Ectodermal cell (in vitro differentiated cells): Measurements from ENCODE around the gene CCNL2.
"Not testable (repeated sequence)": the region's sequence is repeated elsewhere in the genome, so short reads cannot be mapped to it uniquely, and the experiment has no call there.

Source experiments
- H3K27ac ChIP-seq: 2 replicates; pipeline ENCODE4 v1.7.0; 2013; ENCODE audit warnings: mild to moderate bottlenecking, low read depth, low read length; ENCODE audit not compliant: insufficient read depth, poor library complexity, severe bottlenecking
- H3K27me3 ChIP-seq: 2 replicates; pipeline ENCODE4 v1.7.0; 2013; ENCODE audit warnings: mild to moderate bottlenecking, low read length; ENCODE audit not compliant: insufficient read depth, control insufficient read depth, poor library complexity, severe bottlenecking
- H3K36me3 ChIP-seq: one replicate; pipeline ENCODE4 v1.7.0; 2013; ENCODE audit warnings: low read length; ENCODE audit not compliant: control insufficient read depth, insufficient read depth
- H3K4me1 ChIP-seq: one replicate; pipeline ENCODE4 v1.7.0; 2013; ENCODE audit warnings: low read length; ENCODE audit not compliant: control insufficient read depth, insufficient read depth
- H3K4me3 ChIP-seq: 2 replicates; pipeline ENCODE4 v1.7.0; 2013; ENCODE audit warnings: low read depth, low read length, control low read depth; ENCODE audit not compliant: insufficient read depth
- H3K9me3 ChIP-seq: 2 replicates; pipeline ENCODE4 v1.7.0; 2013; ENCODE audit warnings: mild to moderate bottlenecking, low read length, moderate library complexity; ENCODE audit not compliant: control insufficient read depth
- WGBS, 2 experiments: methylation state at CpG; one replicate each; pipeline ENCODE4 v1.1.7; 2013; ENCODE audit warnings: missing lambda C conversion rate in 2 of 2; 5-methylcytosine and 5-hydroxymethylcytosine counted together

Gene CCNL2

DNA sequence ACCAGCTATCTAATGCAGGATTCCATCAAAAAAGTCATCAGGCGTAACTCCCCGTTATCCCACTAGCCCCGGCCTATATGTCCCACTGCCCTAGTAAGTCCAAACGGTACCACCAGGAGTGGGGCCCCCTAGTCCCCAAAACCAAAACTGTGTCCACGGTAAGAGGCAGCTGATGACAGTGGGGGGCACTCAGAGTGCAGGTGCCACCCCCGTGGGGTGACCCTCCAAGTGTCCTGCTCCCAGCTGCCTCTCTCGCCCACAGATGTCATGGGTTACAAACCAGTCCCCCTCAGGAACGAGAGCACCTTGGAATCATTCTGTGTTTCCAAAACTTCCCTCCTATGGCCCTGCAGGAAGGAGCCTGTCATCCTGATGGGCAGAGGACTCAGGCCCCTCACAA is 13.2 kb downstream of the CCNL2 start:
- 93 to 98% methylated on average over 8 of the region's 8 CpGs for WGBS, 2 experiments
- Histone ChIP-seq H3K4me3 (no peak overlapping the region), H3K36me3 (peaks cover 47% of the 10 kb centered on the region), H3K27me3 (no peaks in the 10 kb centered on the region), H3K27ac (no peak overlapping the region), H3K9me3 (no peaks in the 10 kb centered on the region), H3K4me1 (no peaks in the 10 kb centered on the region)

DNA sequence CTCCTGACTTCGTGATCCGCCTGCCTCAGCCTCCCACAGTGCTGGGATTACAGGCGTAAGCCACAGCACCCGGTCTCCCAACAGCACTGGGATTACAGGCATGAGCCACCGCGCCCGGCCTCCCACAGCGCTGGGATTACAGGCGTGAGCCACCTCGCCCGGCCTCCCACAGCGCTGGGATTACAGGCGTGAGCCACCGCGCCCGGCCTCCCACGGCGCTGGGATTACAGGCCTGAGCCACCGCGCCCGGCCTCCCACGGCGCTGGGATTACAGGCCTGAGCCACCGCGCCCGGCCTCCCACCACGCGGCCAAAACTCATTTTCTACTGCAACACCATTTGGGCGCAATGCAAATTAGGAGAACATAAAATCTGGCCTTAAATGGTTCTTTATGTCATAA is 13.8 kb downstream of the CCNL2 start:
- not testable (repeated sequence) for H3K4me1 ChIP-seq, H3K27me3 ChIP-seq, H3K4me3 ChIP-seq, H3K27ac ChIP-seq, H3K9me3 ChIP-seq
- peaks cover 41% of the 10 kb centered on the region for H3K36me3 ChIP-seq
- WGBS, 2 experiments: 90 to 91% methylated on average over 29 of the region's 29 CpGs

DNA sequence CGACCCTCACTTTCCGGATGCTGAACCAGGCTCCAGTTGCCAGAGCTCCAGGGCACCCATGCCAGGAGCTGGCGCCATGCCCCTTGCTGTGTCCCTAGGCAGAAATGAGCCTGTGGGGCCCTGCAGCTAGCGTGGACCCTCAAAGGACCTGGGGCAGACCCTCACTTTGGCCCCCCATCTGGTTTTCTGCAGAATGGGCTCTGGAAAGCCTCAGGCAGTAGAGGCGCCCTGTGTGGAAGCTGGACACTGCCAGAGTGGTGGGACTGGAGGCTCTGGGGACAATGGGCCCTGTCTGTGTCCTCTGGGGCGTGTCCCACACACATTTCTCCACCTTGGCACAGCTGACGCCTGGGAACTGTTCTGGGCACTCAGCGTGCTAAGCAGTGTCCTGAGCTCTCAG is 17.8 kb downstream of the CCNL2 start:
- 83 to 84% methylated on average over 8 of the region's 8 CpGs for WGBS, 2 experiments

DNA sequence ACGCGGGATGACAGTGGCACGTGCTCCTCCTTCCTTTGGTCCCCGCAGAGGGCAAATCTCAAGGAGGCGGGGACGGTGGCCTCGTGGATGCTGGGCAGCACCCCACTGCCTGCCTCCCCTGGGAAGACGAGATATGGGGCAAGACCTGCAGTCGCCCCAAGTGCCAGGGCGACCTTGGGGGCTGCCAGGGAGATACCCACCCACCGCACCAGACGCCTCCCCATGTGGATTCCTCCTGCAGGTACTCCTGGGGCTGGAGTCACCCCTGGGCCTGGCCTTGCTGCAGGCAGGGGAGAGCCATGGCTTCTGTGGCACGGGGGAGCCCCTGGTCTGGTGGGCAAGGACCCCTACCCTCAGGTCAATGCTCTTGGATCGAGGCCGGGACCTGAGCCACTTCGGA is 18.3 kb downstream of the CCNL2 start:
- no peak overlapping the region for H3K4me3 ChIP-seq
- H3K27ac ChIP-seq: no peak overlapping the region
- H3K36me3 ChIP-seq: peaks cover 4% of the 10 kb centered on the region
- H3K27me3 ChIP-seq: no peaks in the 10 kb centered on the region
- no peaks in the 10 kb centered on the region for H3K4me1 ChIP-seq
- WGBS, 2 experiments: 94 to 95% methylated on average over 16 of the region's 16 CpGs
- no peaks in the 10 kb centered on the region for H3K9me3 ChIP-seq

More for the DNA sequence above, 17.8 kb downstream of the CCNL2 start:
- Histone ChIP-seq H3K27ac (no peak overlapping the region), H3K4me1 (no peaks in the 10 kb centered on the region), H3K4me3 (no peak overlapping the region), H3K36me3 (peaks cover 9% of the 10 kb centered on the region), H3K27me3 (no peaks in the 10 kb centered on the region), H3K9me3 (no peaks in the 10 kb centered on the region)

DNA sequence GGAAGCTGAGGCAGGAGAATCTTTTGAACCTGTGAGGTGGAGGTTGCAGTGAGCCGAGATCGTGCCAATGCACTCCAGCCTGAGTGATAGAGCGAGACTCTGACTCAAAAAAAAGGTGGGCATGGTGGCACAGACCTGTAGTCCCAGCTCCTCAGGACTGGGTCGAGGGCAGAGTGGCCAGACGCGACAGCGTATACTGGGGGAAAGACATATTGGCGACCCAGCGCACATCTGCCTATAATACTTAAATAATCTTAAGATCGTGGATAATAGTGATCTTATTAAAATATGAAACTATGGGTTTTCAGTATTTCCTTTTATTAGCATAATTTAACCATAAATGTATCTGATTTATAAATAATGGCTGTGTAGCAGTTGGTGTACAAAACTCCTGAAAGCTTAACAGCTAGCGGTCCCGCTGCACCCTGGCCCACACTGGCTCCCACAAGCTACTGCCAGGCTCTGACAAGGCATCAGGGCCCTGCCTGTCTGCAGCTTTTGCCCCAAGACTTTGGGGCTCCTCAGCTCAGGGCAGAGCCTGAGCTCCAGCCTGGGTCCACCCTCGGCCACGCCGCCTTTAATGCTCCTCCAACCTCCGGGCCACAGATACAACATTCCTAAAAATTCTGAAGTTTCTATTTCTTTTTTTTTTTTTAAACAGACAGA is 21.5 kb downstream of the CCNL2 start:
- Histone ChIP-seq H3K9me3 (no peaks in the 10 kb centered on the region), H3K27me3 (no peaks in the 10 kb centered on the region), H3K4me1 (peaks cover 5% of the 10 kb centered on the region), H3K36me3 (peaks cover 4% of the 10 kb centered on the region), H3K4me3 (no peak overlapping the region), H3K27ac (no peak overlapping the region)
- WGBS, 2 experiments: 94 to 96% methylated on average over 14 to 15 of the region's 16 CpGs

DNA sequence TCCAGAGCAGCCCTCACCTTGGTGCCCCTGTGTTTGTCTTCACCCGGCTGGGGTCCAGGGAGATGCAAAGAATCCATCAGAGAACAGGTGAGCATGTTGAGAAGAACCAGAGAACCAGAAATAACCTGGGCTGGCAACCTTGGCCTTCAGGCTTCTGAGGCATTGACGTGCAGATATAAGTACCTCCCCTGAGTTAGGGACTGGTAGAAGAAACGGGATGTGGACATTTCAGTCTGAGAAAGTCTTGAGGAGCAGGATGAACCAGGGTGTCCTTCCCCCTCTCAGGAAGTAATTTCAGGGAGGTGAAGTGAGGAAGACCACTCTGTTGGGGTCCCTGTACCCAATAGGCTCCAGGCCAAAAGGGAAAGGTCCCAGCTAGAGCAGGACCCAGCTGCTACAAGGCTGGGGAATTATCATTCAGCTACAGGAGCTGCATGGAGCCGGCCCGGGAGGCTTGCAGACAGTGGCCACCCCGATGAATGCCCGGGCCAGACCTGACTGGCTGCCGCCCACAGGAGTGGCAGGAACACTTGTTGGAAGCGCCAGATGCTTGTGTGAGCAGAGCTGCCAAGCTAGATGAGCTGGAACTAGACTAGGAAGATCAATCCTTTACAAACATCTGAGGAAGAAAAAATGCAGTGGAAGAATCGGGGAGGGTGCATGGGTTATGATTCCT is 22.4 kb downstream of the CCNL2 start:
- 94 to 95% methylated on average over 10 of the region's 10 CpGs for WGBS, 2 experiments

DNA sequence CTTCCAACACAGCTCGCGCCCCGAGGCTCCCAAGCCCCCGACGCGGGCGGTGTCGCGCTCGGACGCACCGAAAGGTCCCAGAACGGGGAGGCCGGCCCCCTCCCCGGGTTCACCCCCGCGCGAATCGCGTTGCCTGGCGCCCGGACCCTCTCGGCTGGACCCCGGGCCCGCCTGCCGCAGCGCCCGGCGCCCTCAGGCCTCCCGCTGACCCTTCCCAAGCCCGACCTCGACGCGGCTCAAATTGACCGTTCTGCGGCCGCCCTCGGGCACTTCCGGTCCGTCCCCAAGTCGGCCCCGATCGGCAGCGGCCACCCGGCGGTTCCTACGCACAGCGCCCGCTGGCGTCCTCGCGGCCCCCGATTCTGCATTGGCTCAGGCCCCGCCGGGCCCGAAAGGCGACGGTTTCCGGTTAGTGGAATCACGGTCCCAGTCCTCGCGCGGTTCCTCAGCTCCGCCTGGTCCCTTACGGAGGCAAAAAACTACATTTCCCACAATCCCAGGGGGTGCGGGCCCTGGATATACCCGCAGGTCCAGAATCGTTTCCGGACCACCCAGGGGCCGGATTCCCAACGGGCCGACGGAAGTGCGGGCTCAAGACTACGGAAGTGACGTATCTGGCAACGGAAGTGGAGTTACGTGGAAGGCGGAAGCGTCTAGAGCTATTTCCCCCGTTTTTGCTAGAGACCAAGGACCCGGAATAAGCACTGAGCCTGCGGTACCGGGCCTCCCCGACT is 24.0 kb downstream of the CCNL2 start, which contains the start of gene AURKAIP1:
Gene AURKAIP1 (minus strand): TSS at position 279 of the 734 bp plus-strand sequence. CDS start 451 bp downstream, outside the sequence.
- WGBS, 2 experiments: 0% methylated on average over 85 of the region's 85 CpGs
- peaks cover 4% of the 10 kb centered on the region for H3K36me3 ChIP-seq
- H3K4me3 ChIP-seq: peak within 1 kb of the TSS; percentile 98
- no peaks in the 10 kb centered on the region for H3K9me3 ChIP-seq
- H3K27me3 ChIP-seq: no peaks in the 10 kb centered on the region
- peak within 1 kb of the TSS; percentile 80 for H3K27ac ChIP-seq
- H3K4me1 ChIP-seq: peaks cover 5% of the 10 kb centered on the region

More for the DNA sequence above, 22.4 kb downstream of the CCNL2 start:
- H3K36me3 ChIP-seq: peaks cover 4% of the 10 kb centered on the region
- peaks cover 5% of the 10 kb centered on the region for H3K4me1 ChIP-seq
- H3K9me3 ChIP-seq: no peaks in the 10 kb centered on the region
- no peak overlapping the region for H3K27ac ChIP-seq
- no peak overlapping the region for H3K4me3 ChIP-seq
- H3K27me3 ChIP-seq: no peaks in the 10 kb centered on the region

DNA sequence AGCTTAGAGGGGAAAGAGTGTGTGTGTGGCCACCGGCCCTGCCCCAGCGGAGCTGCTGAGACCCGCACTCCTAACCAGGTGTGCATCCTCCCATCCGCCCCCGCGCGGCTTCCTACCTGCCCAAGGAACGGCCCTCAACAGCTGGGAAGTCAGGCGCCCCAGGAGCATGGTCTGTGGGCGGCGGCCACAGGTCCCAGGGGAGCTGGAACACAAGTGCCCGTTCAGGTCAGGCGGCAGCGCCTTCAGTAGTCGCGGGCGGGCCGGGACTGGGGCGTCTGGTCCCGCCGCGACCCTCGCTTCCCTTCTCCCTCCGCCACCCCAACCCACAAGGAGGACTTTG is 24.6 kb downstream of the CCNL2 start:
- H3K27me3 ChIP-seq: no peaks in the 10 kb centered on the region
- H3K9me3 ChIP-seq: no peaks in the 10 kb centered on the region
- H3K27ac ChIP-seq: peak overlapping the region; percentile 80
- peak overlapping the region; percentile 98 for H3K4me3 ChIP-seq
- H3K4me1 ChIP-seq: peaks cover 5% of the 10 kb centered on the region
- H3K36me3 ChIP-seq: peaks cover 4% of the 10 kb centered on the region
- WGBS, 2 experiments: 1% methylated on average over 24 of the region's 24 CpGs

DNA sequence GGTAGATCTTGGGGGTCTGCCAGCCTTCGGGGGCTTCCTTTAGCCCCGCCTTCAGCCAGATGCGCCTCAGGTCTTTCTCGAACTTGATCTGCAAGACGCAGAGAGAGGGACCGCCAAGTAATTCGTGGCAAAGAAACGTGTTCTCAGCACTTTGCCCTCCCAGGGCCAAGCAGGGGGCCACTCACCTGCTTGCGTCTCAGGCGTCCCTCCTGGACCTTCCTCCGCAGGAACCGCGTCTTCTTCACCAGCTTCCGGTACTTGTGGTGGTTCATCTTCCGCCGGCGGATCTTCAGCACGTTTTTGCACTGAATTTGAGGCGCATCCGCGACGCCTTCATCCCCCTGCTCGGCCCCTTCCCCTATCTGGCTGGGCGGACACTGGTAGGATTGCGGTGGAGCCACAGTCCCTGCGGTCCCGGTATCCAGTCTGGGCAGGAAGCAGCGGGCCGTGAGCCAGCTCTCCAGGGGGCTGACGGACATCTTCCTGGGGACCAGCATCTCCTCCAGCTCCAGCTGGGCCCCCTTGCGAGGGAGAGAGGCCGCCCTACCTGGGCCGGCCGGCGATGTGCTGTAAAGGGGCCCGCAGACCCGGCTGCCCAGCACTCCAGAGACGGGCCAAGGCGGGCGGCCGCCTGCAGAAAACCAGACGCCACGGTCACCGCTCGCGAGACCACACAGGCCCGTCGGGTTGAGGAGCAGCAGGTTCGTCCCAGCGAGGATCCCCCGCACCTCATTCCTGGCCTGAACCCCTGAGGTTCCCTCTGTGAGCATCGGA is 25.1 kb downstream of the CCNL2 start:
- Histone ChIP-seq H3K27me3 (no peaks in the 10 kb centered on the region), H3K4me3 (peak overlapping the region; percentile 98), H3K27ac (no peak overlapping the region), H3K4me1 (peaks cover 5% of the 10 kb centered on the region), H3K36me3 (peaks cover 4% of the 10 kb centered on the region), H3K9me3 (no peaks in the 10 kb centered on the region)
- 61 to 62% methylated on average over 52 of the region's 52 CpGs for WGBS, 2 experiments
